GM19193 (cell line): ENCODE results near the gene THAP8.

ENCODE experiments used
- POLR2A ChIP-seq: IDR thresholded peaks from 4 replicates; pipeline ENCODE4 v1.6.1; 2011; ENCODE audit not compliant: insufficient read depth, insufficient read length; ENCODE audit errors: extremely low read depth

Gene THAP8

GRCh38 chr19:36054119-36054732 lies at the start of gene THAP8:
TSS of gene THAP8 (minus strand) at chr19:36054285. CDS start at chr19:36054217, 68 bp downstream.
- peak; percentile 72 for TF ChIP-seq POLR2A

- TF ChIP-seq POLR2A = no peak
These were observed 49.0 kb upstream of the THAP8 start for GRCh38 chr19:36103040-36103626.

GRCh38 chr19:36101550-36102327 lies 47.7 kb upstream of the THAP8 start:
- TF ChIP-seq POLR2A = no peak

GRCh38 chr19:36100476-36100875 lies 46.4 kb upstream of the THAP8 start:
- TF ChIP-seq POLR2A = no peak

GRCh38 chr19:36099166-36099785 lies 45.2 kb upstream of the THAP8 start:
- TF ChIP-seq POLR2A = no peak

GRCh38 chr19:36097036-36097435 lies 43.0 kb upstream of the THAP8 start:
- TF ChIP-seq POLR2A = no peak

- TF ChIP-seq POLR2A = no peak
These were observed 39.6 kb upstream of the THAP8 start for GRCh38 chr19:36093687-36094086.

- TF ChIP-seq POLR2A = no peak
These were observed 39.1 kb upstream of the THAP8 start for GRCh38 chr19:36093146-36093662.

- no peak for TF ChIP-seq POLR2A
These were observed 38.5 kb upstream of the THAP8 start for GRCh38 chr19:36092566-36092965.

- no peak for TF ChIP-seq POLR2A
These were observed 37.0 kb upstream of the THAP8 start for GRCh38 chr19:36090910-36091695.

- TF ChIP-seq POLR2A = no peak
These were observed 35.8 kb upstream of the THAP8 start for GRCh38 chr19:36089847-36090246.

- TF ChIP-seq POLR2A = no peak
These were observed 32.2 kb upstream of the THAP8 start for GRCh38 chr19:36086326-36086725.

GRCh38 chr19:36084231-36085009 lies 30.3 kb upstream of the THAP8 start:
- no peak for TF ChIP-seq POLR2A

GRCh38 chr19:36082916-36083315 lies 28.8 kb upstream of the THAP8 start:
- no peak for TF ChIP-seq POLR2A
